ENCODE data around the gene GYPC. TPM values are rescaled to one million over a fixed set of nuclear protein-coding genes. Genes with fewer than 3 reads are reported as not detected.
"Not testable (repeated sequence)": the region's sequence is repeated elsewhere in the genome, so short reads cannot be mapped to it uniquely, and the experiment has no call there.

The GYPC gene
- total RNA-seq, 1 experiment from 2014 or later = 0.15 TPM

GRCh38 chr2:126692934-126693592, 37.1 kb downstream of the GYPC start:
- DNase-seq (ENCODE audit: extremely low read depth, low read depth) = not testable (repeated sequence)

- DNase-seq (ENCODE audit: extremely low read depth, low read depth) = no peak
These were observed 40.9 kb downstream of the GYPC start for GRCh38 chr2:126696644-126697520.

GRCh38 chr2:126698376-126698775, 42.4 kb downstream of the GYPC start:
- no peak for DNase-seq (ENCODE audit: extremely low read depth, low read depth)

GRCh38 chr2:126699018-126699417, 43.1 kb downstream of the GYPC start:
- no peak for DNase-seq (ENCODE audit: extremely low read depth, low read depth)

GRCh38 chr2:126699716-126700581, 44.0 kb downstream of the GYPC start:
- DNase-seq (ENCODE audit: extremely low read depth, low read depth) = no peak

GRCh38 chr2:126700677-126701076, 44.7 kb downstream of the GYPC start:
- no peak for DNase-seq (ENCODE audit: extremely low read depth, low read depth)

- DNase-seq (ENCODE audit: extremely low read depth, low read depth) = no peak
These were observed 47.4 kb downstream of the GYPC start for GRCh38 chr2:126703311-126703710.

- no peak for DNase-seq (ENCODE audit: extremely low read depth, low read depth)
These were observed 48.6 kb downstream of the GYPC start for GRCh38 chr2:126704434-126705160.

GRCh38 chr2:126707191-126707590, 51.2 kb downstream of the GYPC start:
- no peak for DNase-seq (ENCODE audit: extremely low read depth, low read depth)

- no peak for DNase-seq (ENCODE audit: extremely low read depth, low read depth)
These were observed 52.0 kb downstream of the GYPC start for GRCh38 chr2:126707941-126708340.

- DNase-seq (ENCODE audit: extremely low read depth, low read depth) = no peak
These were observed 58.4 kb downstream of the GYPC start for GRCh38 chr2:126714191-126714965.

GRCh38 chr2:126715111-126715510, 59.2 kb downstream of the GYPC start:
- no peak for DNase-seq (ENCODE audit: extremely low read depth, low read depth)

GRCh38 chr2:126715576-126716406, 59.8 kb downstream of the GYPC start:
- no peak for DNase-seq (ENCODE audit: extremely low read depth, low read depth)

- not testable (repeated sequence) for DNase-seq (ENCODE audit: extremely low read depth, low read depth)
These were observed 61.3 kb downstream of the GYPC start for GRCh38 chr2:126717277-126717676.

- DNase-seq (ENCODE audit: extremely low read depth, low read depth) = no peak
These were observed 62.0 kb downstream of the GYPC start for GRCh38 chr2:126717928-126718327.

GRCh38 chr2:126719191-126719832, 63.4 kb downstream of the GYPC start:
- DNase-seq (ENCODE audit: extremely low read depth, low read depth) = no peak

- DNase-seq (ENCODE audit: extremely low read depth, low read depth) = no peak
These were observed 63.9 kb downstream of the GYPC start for GRCh38 chr2:126719833-126720351.

GRCh38 chr2:126720638-126721037, 64.7 kb downstream of the GYPC start:
- no peak for DNase-seq (ENCODE audit: extremely low read depth, low read depth)

All from NCI-H460 (cell line).